ENCODE measurements around the gene AFF3.

AFF3 gene

GRCh38 chr2:99700482-99701398 is 441.6 kb downstream of the AFF3 start:
- no peak for TF ChIP-seq CTCF (IDR thresholded peaks at IDR 0.05; ENCODE audit: borderline replicate concordance, insufficient read depth, low read depth, low read length)
- no peak overlapping the region for H3K4me3 ChIP-seq (ENCODE audit: low read depth, low read length)

- H3K4me3 ChIP-seq (ENCODE audit: low read depth, low read length), result no peak overlapping the region
- TF ChIP-seq CTCF (IDR thresholded peaks at IDR 0.05; ENCODE audit: borderline replicate concordance, insufficient read depth, low read depth, low read length), result no peak
Measured at GRCh38 chr2:99698896-99699295, 443.5 kb downstream of the AFF3 start.

GRCh38 chr2:99697811-99698568 is 444.4 kb downstream of the AFF3 start:
- no peak for TF ChIP-seq CTCF (IDR thresholded peaks at IDR 0.05; ENCODE audit: borderline replicate concordance, insufficient read depth, low read depth, low read length)
- H3K4me3 ChIP-seq (ENCODE audit: low read depth, low read length), result no peak overlapping the region

GRCh38 chr2:99695944-99696253 is 446.5 kb downstream of the AFF3 start:
- no peak overlapping the region for H3K4me3 ChIP-seq (ENCODE audit: low read depth, low read length)
- TF ChIP-seq CTCF (IDR thresholded peaks at IDR 0.05; ENCODE audit: borderline replicate concordance, insufficient read depth, low read depth, low read length), result no peak

- no peak for TF ChIP-seq CTCF (IDR thresholded peaks at IDR 0.05; ENCODE audit: borderline replicate concordance, insufficient read depth, low read depth, low read length)
- H3K4me3 ChIP-seq (ENCODE audit: low read depth, low read length), result no peak overlapping the region
Measured at GRCh38 chr2:99695130-99695943, 447.1 kb downstream of the AFF3 start.

- no peak for TF ChIP-seq CTCF (IDR thresholded peaks at IDR 0.05; ENCODE audit: borderline replicate concordance, insufficient read depth, low read depth, low read length)
Measured at GRCh38 chr2:99694331-99694730, 448.1 kb downstream of the AFF3 start.

More at GRCh38 chr2:99694331-99694730, 448.1 kb downstream of the AFF3 start:
- H3K4me3 ChIP-seq (ENCODE audit: low read depth, low read length), result no peak overlapping the region

Measured in GM12875 (cell line).